ENCODE results near the gene FBXL4.

FBXL4 gene

DNA sequence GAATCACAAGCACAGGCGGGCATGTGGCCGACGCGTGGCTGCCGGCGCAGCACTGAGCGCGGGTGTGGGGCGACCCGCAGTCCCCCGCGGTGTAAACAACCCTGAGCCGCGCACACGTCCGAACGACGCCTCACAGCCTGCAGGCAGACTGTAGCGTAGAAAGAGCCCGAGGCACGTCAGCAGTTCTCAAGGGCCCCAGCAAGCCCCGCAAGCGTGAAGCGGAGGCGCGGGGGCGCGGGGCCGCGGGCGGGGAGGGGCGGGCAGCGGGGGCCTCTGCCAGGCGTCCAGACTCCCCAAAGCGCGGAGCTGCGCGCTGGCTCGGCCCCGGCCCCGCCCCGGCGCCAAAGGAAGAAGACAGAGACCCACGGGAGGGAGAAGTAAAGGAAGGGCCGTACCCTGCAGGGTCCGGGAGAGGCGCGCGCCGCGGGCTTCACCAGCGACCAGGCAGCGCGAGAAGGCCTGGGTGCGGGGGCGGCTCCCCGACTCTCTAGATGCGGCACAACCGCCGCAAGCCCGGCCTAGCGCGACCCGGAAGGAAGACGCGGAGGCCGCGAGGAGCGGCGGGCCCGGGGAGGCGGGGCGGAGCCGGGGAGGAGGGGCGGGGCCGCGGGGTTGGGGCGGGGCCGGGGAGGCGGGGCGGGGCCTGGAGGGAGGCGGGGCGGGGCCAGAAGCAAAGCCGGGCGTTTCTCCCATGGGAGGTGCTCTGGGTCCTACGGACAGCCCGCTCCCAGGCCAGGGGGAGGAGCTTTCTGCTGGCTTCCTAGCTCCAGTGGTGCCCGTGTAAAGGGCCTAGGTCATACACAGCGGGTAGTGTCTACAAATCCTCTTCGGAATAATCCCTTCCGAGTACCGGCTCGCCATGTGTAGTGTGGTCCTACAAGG, at the start of gene FBXL4:
FBXL4 (minus strand) TSS at position 536 of the 882 bp plus-strand sequence. CDS start 20,958 bp downstream, outside the sequence.
- H3K4me3 ChIP-seq (replicated peaks in 1 of 2; ENCODE audit: low read depth in 2 of 2, low read length in 2 of 2) = peak within 1 kb of the TSS; percentile 63 to 78
- TF ChIP-seq, protein P1, sequence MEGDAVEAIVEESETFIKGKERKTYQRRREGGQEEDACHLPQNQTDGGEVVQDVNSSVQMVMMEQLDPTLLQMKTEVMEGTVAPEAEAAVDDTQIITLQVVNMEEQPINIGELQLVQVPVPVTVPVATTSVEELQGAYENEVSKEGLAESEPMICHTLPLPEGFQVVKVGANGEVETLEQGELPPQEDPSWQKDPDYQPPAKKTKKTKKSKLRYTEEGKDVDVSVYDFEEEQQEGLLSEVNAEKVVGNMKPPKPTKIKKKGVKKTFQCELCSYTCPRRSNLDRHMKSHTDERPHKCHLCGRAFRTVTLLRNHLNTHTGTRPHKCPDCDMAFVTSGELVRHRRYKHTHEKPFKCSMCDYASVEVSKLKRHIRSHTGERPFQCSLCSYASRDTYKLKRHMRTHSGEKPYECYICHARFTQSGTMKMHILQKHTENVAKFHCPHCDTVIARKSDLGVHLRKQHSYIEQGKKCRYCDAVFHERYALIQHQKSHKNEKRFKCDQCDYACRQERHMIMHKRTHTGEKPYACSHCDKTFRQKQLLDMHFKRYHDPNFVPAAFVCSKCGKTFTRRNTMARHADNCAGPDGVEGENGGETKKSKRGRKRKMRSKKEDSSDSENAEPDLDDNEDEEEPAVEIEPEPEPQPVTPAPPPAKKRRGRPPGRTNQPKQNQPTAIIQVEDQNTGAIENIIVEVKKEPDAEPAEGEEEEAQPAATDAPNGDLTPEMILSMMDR (IDR thresholded peaks at IDR 0.05; ENCODE audit: low read depth, low read length) = no peak
- peak; percentile 87 for DNase-seq (ENCODE audit: low read depth in 2 of 2)

DNA sequence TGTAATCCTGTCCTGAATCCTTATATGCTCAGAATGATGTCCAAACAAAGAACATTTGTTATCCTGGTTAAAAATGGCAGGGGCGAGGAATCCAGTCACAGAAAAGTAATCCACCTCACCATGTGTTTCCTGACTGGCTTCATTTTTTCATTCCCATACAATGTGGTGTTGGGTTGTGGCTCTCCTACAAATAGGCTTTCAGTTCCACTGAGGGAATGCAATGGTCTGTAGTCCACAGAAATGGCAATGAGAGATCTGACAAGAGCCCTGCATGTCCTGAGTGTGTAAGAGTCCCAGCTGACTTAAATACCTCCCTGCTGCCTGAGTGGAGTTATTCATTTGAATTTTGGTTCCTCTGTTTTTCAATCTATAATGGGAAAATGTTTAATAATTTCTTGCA, 47.4 kb upstream of the FBXL4 start:
- TF ChIP-seq, protein P1 (IDR thresholded peaks at IDR 0.05; ENCODE audit: low read depth, low read length) = no peak
- DNase-seq (ENCODE audit: low read depth in 2 of 2) = no peak
- no peak overlapping the region for H3K4me3 ChIP-seq (replicated peaks in 1 of 2; ENCODE audit: low read depth in 2 of 2, low read length in 2 of 2)

DNA sequence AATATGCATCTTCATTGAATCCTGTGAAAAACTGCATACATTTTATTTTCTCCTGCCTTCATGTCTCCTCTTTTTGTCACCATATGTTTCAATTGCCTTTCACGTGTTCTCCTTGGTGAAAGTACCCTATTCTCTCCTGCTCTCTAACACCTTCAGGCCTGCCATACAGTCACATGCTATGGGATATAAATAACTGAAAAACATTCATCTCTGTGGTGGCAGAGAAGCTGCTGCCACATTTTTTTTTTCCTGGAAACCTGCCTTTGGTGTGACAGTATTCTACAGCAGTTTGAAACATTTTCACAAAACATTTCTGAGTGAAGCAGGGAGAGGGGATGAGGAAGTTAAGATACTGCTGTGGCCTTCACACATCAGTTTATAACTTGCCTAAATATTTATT, 44.8 kb upstream of the FBXL4 start:
- DNase-seq (ENCODE audit: low read depth in 2 of 2) = no peak
- TF ChIP-seq, protein P1 (IDR thresholded peaks at IDR 0.05; ENCODE audit: low read depth, low read length) = no peak
- H3K4me3 ChIP-seq (replicated peaks in 1 of 2; ENCODE audit: low read depth in 2 of 2, low read length in 2 of 2) = no peak overlapping the region

DNA sequence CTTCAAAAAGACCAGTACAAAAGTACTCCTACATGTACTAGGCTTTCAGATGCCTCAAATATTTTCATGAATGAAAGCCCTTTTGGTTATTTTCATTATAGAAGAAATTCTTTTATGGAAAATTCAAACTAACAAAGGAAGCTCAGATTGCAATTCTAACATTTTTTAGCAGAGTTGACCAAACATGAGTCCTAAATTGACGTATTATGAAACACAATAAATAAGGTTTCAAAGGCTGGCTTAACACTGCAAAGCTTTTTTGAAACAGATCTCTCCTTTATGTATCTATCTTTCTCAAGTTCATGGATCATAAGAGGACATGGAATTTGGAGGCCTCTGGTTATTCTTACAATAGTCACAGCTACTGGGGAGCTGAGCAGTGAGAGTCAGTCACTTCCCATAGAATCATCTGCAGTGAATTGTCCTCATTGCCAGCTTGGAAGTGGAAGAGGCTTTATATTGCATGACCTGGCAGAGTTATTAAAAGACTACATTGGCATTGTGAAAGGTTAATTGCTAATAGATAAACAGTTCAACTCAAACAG, 38.4 kb upstream of the FBXL4 start:
- TF ChIP-seq, protein P1 (IDR thresholded peaks at IDR 0.05; ENCODE audit: low read depth, low read length) = no peak
- no peak overlapping the region for H3K4me3 ChIP-seq (replicated peaks in 1 of 2; ENCODE audit: low read depth in 2 of 2, low read length in 2 of 2)
- DNase-seq (ENCODE audit: low read depth in 2 of 2) = no peak

DNA sequence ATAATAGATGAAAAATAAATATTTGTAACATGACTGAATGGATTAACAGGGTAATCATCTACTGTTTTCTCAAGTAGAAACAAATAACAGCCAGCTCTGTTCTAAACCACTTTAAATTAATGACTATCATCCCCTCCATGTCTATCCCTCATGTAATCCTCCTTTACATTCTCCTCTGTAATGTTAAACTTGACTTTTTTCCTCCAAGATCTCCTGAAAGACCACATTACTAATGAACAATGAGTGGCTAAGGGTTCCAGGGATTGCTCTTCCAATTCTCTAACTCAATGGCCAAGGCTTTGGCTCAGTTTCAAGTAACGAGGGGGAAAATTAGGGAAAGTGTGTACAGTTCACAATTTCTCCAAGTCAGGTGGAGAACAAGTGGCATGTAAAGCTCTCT, 37.6 kb upstream of the FBXL4 start:
- TF ChIP-seq, protein P1 (IDR thresholded peaks at IDR 0.05; ENCODE audit: low read depth, low read length) = no peak
- no peak for DNase-seq (ENCODE audit: low read depth in 2 of 2)
- H3K4me3 ChIP-seq (replicated peaks in 1 of 2; ENCODE audit: low read depth in 2 of 2, low read length in 2 of 2) = no peak overlapping the region

DNA sequence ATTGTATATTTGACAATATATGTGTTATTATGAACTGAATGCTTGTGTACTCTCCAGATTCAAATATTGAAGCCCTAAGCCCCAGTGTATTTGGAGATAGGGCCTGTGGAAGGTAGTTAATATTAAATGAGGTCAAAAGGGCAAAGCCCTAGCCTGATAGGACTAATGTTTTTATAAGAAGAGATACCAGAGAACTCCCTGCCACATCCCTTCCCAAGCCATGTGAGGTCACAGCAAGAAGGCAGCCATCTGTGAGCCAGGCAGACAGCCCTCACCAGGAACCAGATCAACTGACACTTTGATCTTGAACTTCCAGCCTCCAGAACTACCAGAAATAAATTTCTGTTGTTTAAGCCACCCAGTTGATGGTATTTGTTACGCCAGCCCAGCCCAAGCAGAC, 36.4 kb upstream of the FBXL4 start:
- TF ChIP-seq, protein P1 (IDR thresholded peaks at IDR 0.05; ENCODE audit: low read depth, low read length) = no peak
- H3K4me3 ChIP-seq (replicated peaks in 1 of 2; ENCODE audit: low read depth in 2 of 2, low read length in 2 of 2) = no peak overlapping the region
- DNase-seq (ENCODE audit: low read depth in 2 of 2) = no peak

Data from cardiac fibroblast (primary cell).